Hepatocyte (in vitro differentiated cells): ENCODE measurements around the gene XRN1. TPM values are rescaled to one million over a fixed set of nuclear protein-coding genes. Genes with fewer than 3 reads are reported as not detected.
A peak's percentile ranks its signal among the peaks of the same experiment; 100 is the strongest.

Experiments
- DNase-seq: peaks from one replicate; pipeline ENCODE4 v3.0.0-alpha.2; 2016; ENCODE audit warnings: low spot score
- H2AFZ ChIP-seq: fragments of 200-600 bp; sonication (generic); 2 replicates; pipeline ENCODE4 v1.6.0; 2016; ENCODE audit warnings: antibody characterized with exemption, mild to moderate bottlenecking
- H3K27ac ChIP-seq: fragments of 200-600 bp; sonication (generic); 2 replicates; pipeline ENCODE4 v1.5.1; 2016; ENCODE audit warnings: mild to moderate bottlenecking
- H3K27me3 ChIP-seq: fragments of 200-600 bp; sonication (generic); 2 replicates; pipeline ENCODE4 v1.6.1; 2016
- H3K36me3 ChIP-seq: fragments of 200-600 bp; sonication (generic); replicated peaks from 2 replicates; pipeline ENCODE4 v1.5.1; 2016; ENCODE audit warnings: low read depth; ENCODE audit not compliant: insufficient read depth
- H3K4me1 ChIP-seq: fragments of 200-600 bp; sonication (generic); 2 replicates; pipeline ENCODE4 v1.5.1; 2016; ENCODE audit warnings: mild to moderate bottlenecking, moderate library complexity; ENCODE audit not compliant: insufficient read depth
- H3K4me2 ChIP-seq: fragments of 200-600 bp; sonication (generic); 2 replicates; pipeline ENCODE4 v1.6.0; 2016
- H3K4me3 ChIP-seq: fragments of 200-600 bp; sonication (generic); 2 replicates; pipeline ENCODE4 v1.5.1; 2016; ENCODE audit warnings: mild to moderate bottlenecking
- H3K79me2 ChIP-seq: fragments of 200-600 bp; sonication (generic); 2 replicates; pipeline ENCODE4 v1.6.0; 2017; ENCODE audit warnings: mild to moderate bottlenecking
- H3K9me2 ChIP-seq: fragments of 200-600 bp; sonication (generic); replicated peaks from 2 replicates; pipeline ENCODE4 v1.6.0; 2017; ENCODE audit warnings: mild to moderate bottlenecking; ENCODE audit not compliant: insufficient read depth
- H3K9me3 ChIP-seq: fragments of 200-600 bp; sonication (generic); 2 replicates; pipeline ENCODE4 v1.5.1; 2016; ENCODE audit warnings: low read depth, mild to moderate bottlenecking
- H4K20me1 ChIP-seq: fragments of 200-600 bp; sonication (generic); 2 replicates; pipeline ENCODE4 v1.6.0; 2016; ENCODE audit warnings: mild to moderate bottlenecking; ENCODE audit not compliant: insufficient read depth, poor library complexity, severe bottlenecking
- CTCF ChIP-seq: fragments of 200-600 bp; sonication (generic); IDR thresholded peaks from 2 replicates; pipeline ENCODE4 v1.5.1; 2016; ENCODE audit warnings: antibody characterized with exemption, mild to moderate bottlenecking; ENCODE audit not compliant: poor library complexity
- EZH2 ChIP-seq: fragments of 200-600 bp; sonication (generic); IDR thresholded peaks from 2 replicates; pipeline ENCODE4 v1.6.1; 2016; ENCODE audit warnings: antibody characterized with exemption, mild to moderate bottlenecking, borderline replicate concordance
- EZH2phosphoT487 ChIP-seq: fragments of 200-600 bp; sonication (generic); IDR thresholded peaks from one replicate; pipeline ENCODE4 v1.6.1; 2018; ENCODE audit warnings: antibody characterized with exemption, mild to moderate bottlenecking, low read depth, moderate library complexity; ENCODE audit not compliant: unreplicated experiment, severe bottlenecking
- WGBS: methylation state at CpG from one replicate; pipeline ENCODE4 v1.1.6; 2016; ENCODE audit warnings: low lambda C conversion rate; ENCODE audit errors: missing lambda C conversion rate; 5-methylcytosine and 5-hydroxymethylcytosine counted together
- polyA plus RNA-seq: library from polyadenylated mRNA; unstranded; fragments of >200 nt; fragmentation: Nextera tagmentation; extraction: Ambion mirVana; gene quantifications from 2 replicates; pipeline ENCODE4 v1.2.1, GENCODE V29; 2016
- total RNA-seq: library from RNA; depleted of rRNA; stranded (reverse); fragments of >200 nt; gene quantifications from 2 replicates; pipeline ENCODE4 v1.2.3, GENCODE V29; 2014

XRN1 gene
- total and polyA plus RNA-seq, 2 experiments from 2014 or later, result 6.0 to 39.5 TPM

DNA sequence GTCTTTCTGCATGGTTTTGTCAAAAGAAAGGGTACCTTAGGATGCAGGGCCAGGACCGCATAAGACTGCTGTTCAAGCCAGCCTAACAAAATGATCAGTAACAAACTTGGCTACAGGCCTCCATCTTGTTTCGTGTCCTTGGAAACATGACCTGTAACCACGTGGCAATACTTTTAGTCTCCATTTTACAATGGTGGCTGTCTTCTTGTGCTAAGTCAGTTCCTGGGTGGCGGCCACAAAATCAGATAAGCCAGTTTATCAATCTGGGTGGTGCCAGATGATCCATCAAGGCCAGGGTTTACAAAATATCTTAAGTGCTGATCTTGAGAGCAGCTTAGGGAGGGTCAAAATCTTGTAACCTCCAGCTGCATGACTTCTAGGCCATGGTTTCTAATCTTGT, 165.3 kb downstream of the XRN1 start:
- Histone ChIP-seq H3K4me1 (no peaks in the 10 kb centered on the region), H4K20me1 (no peaks in the 10 kb centered on the region), H3K9me2 (no peaks in the 10 kb centered on the region), H3K9me3 (peaks cover under 1% of the 10 kb centered on the region), H3K79me2 (no peaks in the 10 kb centered on the region), H3K27ac (no peak overlapping the region), H3K4me2 (no peak overlapping the region), H3K27me3 (no peaks in the 10 kb centered on the region), H3K36me3 (no peaks in the 10 kb centered on the region), H2AFZ (no peak overlapping the region), H3K4me3 (no peak overlapping the region)
- no peak for DNase-seq
- TF ChIP-seq EZH2 (no peak), CTCF (no peak), EZH2phosphoT487 (no peak)
- 88% methylated on average over 4 of the region's 4 CpGs for WGBS

DNA sequence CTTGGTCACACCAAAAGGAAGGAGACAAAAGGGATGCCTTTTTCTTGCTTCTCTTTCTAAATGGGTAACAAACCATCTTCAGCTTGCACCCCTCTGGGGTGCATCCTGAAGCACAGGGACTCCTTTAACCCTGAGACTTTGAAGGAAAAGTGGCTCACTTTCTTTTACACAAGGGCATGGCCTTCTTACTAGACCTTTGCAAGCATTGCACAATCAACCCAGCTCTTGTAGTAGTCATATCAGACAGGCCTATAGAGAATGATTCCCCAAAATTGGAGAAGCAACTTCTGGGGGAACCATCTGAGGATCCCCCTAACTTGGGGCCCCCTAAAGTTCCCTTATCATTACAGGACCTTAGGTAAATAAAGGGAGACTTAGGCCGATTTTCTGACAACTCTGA, 166.4 kb downstream of the XRN1 start:
- Histone ChIP-seq H3K27ac (no peak overlapping the region), H3K9me2 (no peaks in the 10 kb centered on the region), H3K79me2 (no peaks in the 10 kb centered on the region), H3K4me1 (no peaks in the 10 kb centered on the region), H3K36me3 (no peaks in the 10 kb centered on the region), H3K4me2 (no peak overlapping the region), H2AFZ (no peak overlapping the region), H3K27me3 (no peaks in the 10 kb centered on the region), H4K20me1 (no peaks in the 10 kb centered on the region), H3K4me3 (no peak overlapping the region), H3K9me3 (no peaks in the 10 kb centered on the region)
- TF ChIP-seq EZH2phosphoT487 (no peak), CTCF (no peak), EZH2 (no peak)
- 89% methylated on average over 1 of the region's 1 CpG for WGBS
- no peak for DNase-seq

- Histone ChIP-seq H3K36me3 (no peaks in the 10 kb centered on the region), H3K79me2 (no peaks in the 10 kb centered on the region), H3K27ac (no peak overlapping the region), H3K4me3 (no peak overlapping the region), H3K9me3 (no peaks in the 10 kb centered on the region), H3K27me3 (no peaks in the 10 kb centered on the region), H3K9me2 (no peaks in the 10 kb centered on the region), H3K4me2 (no peak overlapping the region), H2AFZ (no peak overlapping the region), H3K4me1 (no peaks in the 10 kb centered on the region), H4K20me1 (no peaks in the 10 kb centered on the region)
- DNase-seq, result peak; percentile 84
- TF ChIP-seq EZH2 (no peak), EZH2phosphoT487 (no peak), CTCF (peak; percentile 77)
- WGBS, result 26% methylated on average over 5 of the region's 5 CpGs
Observed at GRCh38 chr3:142279965-142280590, 167.8 kb downstream of the XRN1 start.
